Measurements from ENCODE around the gene ORAI3.

DNA sequence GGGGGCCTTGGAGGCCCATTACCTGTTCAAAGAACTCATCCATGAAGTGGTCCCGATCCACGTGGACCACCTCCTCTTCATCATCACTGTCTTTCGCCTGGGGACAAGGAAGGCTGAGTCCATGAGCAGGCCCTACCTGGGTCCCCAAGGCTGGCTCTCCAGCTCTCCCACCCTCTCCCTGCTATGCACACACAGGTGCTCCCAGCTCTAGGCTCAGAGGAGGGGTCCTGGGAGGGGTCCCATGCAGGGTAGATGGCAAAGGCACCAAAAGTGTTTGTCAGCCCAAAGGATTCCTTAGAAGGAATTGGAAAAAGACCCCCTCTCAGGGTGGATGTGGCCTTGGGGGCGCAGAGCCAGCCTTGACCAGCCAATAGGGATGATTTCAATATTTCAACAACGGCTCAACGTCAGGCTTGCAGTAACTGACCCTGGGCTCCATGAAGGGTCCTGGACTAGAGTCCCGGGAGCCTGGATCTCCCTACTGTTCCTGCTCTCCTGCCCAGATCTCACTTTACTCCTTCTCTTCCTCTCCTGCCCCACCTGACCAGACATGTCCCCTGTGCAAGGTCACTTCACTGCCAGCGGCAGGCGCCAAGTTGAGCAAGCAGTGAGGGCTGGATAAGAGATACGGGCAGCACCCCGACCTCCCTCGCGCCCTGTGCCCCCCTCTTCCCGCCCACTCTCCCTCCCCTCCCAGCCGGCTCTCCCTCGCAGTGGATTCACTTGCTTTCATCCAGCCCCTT lies 52.8 kb downstream of the ORAI3 start:
- TF ChIP-seq, protein P1, sequence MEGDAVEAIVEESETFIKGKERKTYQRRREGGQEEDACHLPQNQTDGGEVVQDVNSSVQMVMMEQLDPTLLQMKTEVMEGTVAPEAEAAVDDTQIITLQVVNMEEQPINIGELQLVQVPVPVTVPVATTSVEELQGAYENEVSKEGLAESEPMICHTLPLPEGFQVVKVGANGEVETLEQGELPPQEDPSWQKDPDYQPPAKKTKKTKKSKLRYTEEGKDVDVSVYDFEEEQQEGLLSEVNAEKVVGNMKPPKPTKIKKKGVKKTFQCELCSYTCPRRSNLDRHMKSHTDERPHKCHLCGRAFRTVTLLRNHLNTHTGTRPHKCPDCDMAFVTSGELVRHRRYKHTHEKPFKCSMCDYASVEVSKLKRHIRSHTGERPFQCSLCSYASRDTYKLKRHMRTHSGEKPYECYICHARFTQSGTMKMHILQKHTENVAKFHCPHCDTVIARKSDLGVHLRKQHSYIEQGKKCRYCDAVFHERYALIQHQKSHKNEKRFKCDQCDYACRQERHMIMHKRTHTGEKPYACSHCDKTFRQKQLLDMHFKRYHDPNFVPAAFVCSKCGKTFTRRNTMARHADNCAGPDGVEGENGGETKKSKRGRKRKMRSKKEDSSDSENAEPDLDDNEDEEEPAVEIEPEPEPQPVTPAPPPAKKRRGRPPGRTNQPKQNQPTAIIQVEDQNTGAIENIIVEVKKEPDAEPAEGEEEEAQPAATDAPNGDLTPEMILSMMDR (IDR thresholded peaks at IDR 0.05) = no peak
- no peak for TF ChIP-seq POLR2A (IDR thresholded peaks at IDR 0.05)
